Left lung (tissue), 14 donors: ENCODE data around the gene SOAT1. TPM values are rescaled to one million over a fixed set of nuclear protein-coding genes. Genes with fewer than 3 reads are reported as not detected.
"Not testable (repeated sequence)": the region's sequence is repeated elsewhere in the genome, so short reads cannot be mapped to it uniquely, and the experiment has no call there.

Source experiments
- ATAC-seq: fragments of 200-7000 bp; cut with Tn5 transposase; one replicate; pipeline ENCODE4 v1.9.1; 2020; ENCODE audit warnings: moderate library complexity
- DNase-seq, 4 donors: peaks; one replicate each; pipeline ENCODE4 v3.0.0-alpha.2; 2013 to 2020
- H3K27ac ChIP-seq, 2 donors: fragments of 200-600 bp; sonication (generic) in 1 of 2; one replicate each; pipeline versions ENCODE4 v1.5.0 to v1.8.0; 2020 to 2021
- H3K27me3 ChIP-seq, 2 donors: fragments of 200-600 bp; sonication (generic) in 1 of 2; one replicate each; pipeline versions ENCODE4 v1.5.0 to v1.8.0; 2020 to 2021
- H3K36me3 ChIP-seq, 2 donors: fragments of 200-600 bp; sonication (generic) in 1 of 2; one replicate each; pipeline versions ENCODE4 v1.5.0 to v1.8.0; 2020 to 2021
- H3K4me1 ChIP-seq, 2 donors: fragments of 200-600 bp; one replicate each; pipeline ENCODE4 v1.8.0; 2021
- H3K4me3 ChIP-seq, 2 donors: fragments of 200-600 bp; sonication (generic) in 1 of 2; one replicate each; pipeline versions ENCODE4 v1.5.0 to v1.8.0; 2020 to 2021; ENCODE audit warnings: mild to moderate bottlenecking in 1 of 2
- H3K9me3 ChIP-seq, 2 donors: fragments of 200-600 bp; sonication (generic) in 1 of 2; one replicate each; pipeline versions ENCODE4 v1.5.0 to v1.8.0; 2020 to 2021
- CTCF ChIP-seq, 2 donors: fragments of 200-600 bp; sonication (generic) in 1 of 2; IDR thresholded peaks; one replicate each; pipeline versions ENCODE4 v1.5.0 to v1.8.0; 2021; ENCODE audit warnings: antibody characterized with exemption in 2 of 2
- intact Hi-C, 2 donors: fragments of 100-400 bp; cut with DNase I; formaldehyde crosslinking; loops; one replicate each; pipeline versions ENCODE4 v1.11.2 to v1.14.2; 2022
- long read RNA-seq, 12 donors: library from polyadenylated mRNA in 2 of 12; unstranded in 2 of 12; transcript quantifications; one replicate each; pipeline ENCODE4 v2.0.0 and lab custom pipeline, GENCODE V29; 2019 to 2026
- polyA plus RNA-seq, 6 donors: library from polyadenylated mRNA; unstranded; fragments of 120-200 nt; gene quantifications; one replicate each; pipeline ENCODE4 v1.2.1, GENCODE V29; 2013; ENCODE audit not compliant: insufficient read length in 6 of 6
- total RNA-seq, 2 donors: library from RNA; stranded (reverse); fragmentation: NEBNext Ultra II Directional; extraction: Animal tissue kit (Norgen Biotek cat#: 25700); gene quantifications; one replicate each; pipeline ENCODE4 v1.2.1, GENCODE V29; 2021
- donor health status: DM: no; HTN: yes; CAD: no.
- donor health status: DM: no; HTN: no; CAD: no.

Gene SOAT1
- total RNA-seq (100 to 1,000 TPM in 1 of 2 donors, 10 to 100 TPM in 1; 75.6 to 102 TPM), polyA plus RNA-seq (10 to 100 TPM; 28.9 to 32.5 (median 29.6) TPM)
- long read RNA-seq, donor 1, full-length matches to known transcripts = 2 of 36 reads
- long read RNA-seq, donor 1, partial matches to known transcripts = 34 of 36 reads
- long read RNA-seq, donor 1, other reads (novel, unspliced or antisense) = 0 of 36 reads
- long read RNA-seq, donor 2, full-length matches to known transcripts = 3 of 13 reads
- long read RNA-seq, donor 2, partial matches to known transcripts = 10 of 13 reads
- long read RNA-seq, donor 2, other reads (novel, unspliced or antisense) = 0 of 13 reads
- long read RNA-seq, donor 3, full-length matches to known transcripts = 2 of 2 reads
- long read RNA-seq, donor 3, partial matches to known transcripts = 0 of 2 reads
- long read RNA-seq, donor 3, other reads (novel, unspliced or antisense) = 0 of 2 reads
- long read RNA-seq, donor 4, full-length matches to known transcripts = 4 of 5 reads
- long read RNA-seq, donor 4, partial matches to known transcripts = 0 of 5 reads
- long read RNA-seq, donor 4, other reads (novel, unspliced or antisense) = 1 of 5 reads
- long read RNA-seq, donor 5, full-length matches to known transcripts = 4 of 10 reads
- long read RNA-seq, donor 5, partial matches to known transcripts = 6 of 10 reads
- long read RNA-seq, donor 5, other reads (novel, unspliced or antisense) = 0 of 10 reads
- long read RNA-seq, donor 6, full-length matches to known transcripts = 2 of 17 reads
- long read RNA-seq, donor 6, partial matches to known transcripts = 15 of 17 reads
- long read RNA-seq, donor 6, other reads (novel, unspliced or antisense) = 0 of 17 reads
- long read RNA-seq, donor 7, full-length matches to known transcripts = 3 of 3 reads
- long read RNA-seq, donor 7, partial matches to known transcripts = 0 of 3 reads
- long read RNA-seq, donor 7, other reads (novel, unspliced or antisense) = 0 of 3 reads
- long read RNA-seq, donor 8, full-length matches to known transcripts = 4 of 4 reads
- long read RNA-seq, donor 8, partial matches to known transcripts = 0 of 4 reads
- long read RNA-seq, donor 8, other reads (novel, unspliced or antisense) = 0 of 4 reads
- long read RNA-seq, donor 9 = 0 reads
- long read RNA-seq, donor 10, full-length matches to known transcripts = 1 of 3 reads
- long read RNA-seq, donor 10, partial matches to known transcripts = 1 of 3 reads
- long read RNA-seq, donor 10, other reads (novel, unspliced or antisense) = 1 of 3 reads
- long read RNA-seq, donor 11, full-length matches to known transcripts = 4 of 4 reads
- long read RNA-seq, donor 11, partial matches to known transcripts = 0 of 4 reads
- long read RNA-seq, donor 11, other reads (novel, unspliced or antisense) = 0 of 4 reads
- long read RNA-seq, donor 12, full-length matches to known transcripts = 2 of 13 reads
- long read RNA-seq, donor 12, partial matches to known transcripts = 11 of 13 reads
- long read RNA-seq, donor 12, other reads (novel, unspliced or antisense) = 0 of 13 reads

- Histone ChIP-seq H3K27ac (peak within 1 kb of the TSS; percentile 89 to 95), H3K9me3 (no peaks in the 10 kb centered on the region), H3K27me3 (no peaks in the 10 kb centered on the region), H3K4me3 (peak within 1 kb of the TSS; percentile 72 to 79), H3K4me1 (peaks cover 8 to 48% of the 10 kb centered on the region in 2 donors), H3K36me3 (no peaks in the 10 kb centered on the region)
- TF ChIP-seq CTCF (IDR thresholded peaks at IDR 0.05) = peak in 1 of 2 donors; percentile 19
- DNase-seq (peak; percentile 92 to 96 (median 96)), ATAC-seq (peak; percentile 98)
- intact Hi-C loops = no loop called here
Observed at GRCh38 chr1:179293340-179294327, at the start of gene SOAT1. SOAT1 (plus strand) TSS chr1:179293797; CDS start chr1:179302685, 8,888 bp downstream.

- H3K9me3 ChIP-seq, H3K27ac ChIP-seq, H3K4me1 ChIP-seq, H3K4me3 ChIP-seq, DNase-seq, ATAC-seq, intact Hi-C loops, H3K27me3 ChIP-seq, H3K36me3 ChIP-seq: not testable (repeated sequence)
Observed at GRCh38 chr1:179245426-179245825, 48.2 kb upstream of the SOAT1 start.

GRCh38 chr1:179247923-179248322 lies 45.7 kb upstream of the SOAT1 start:
- Histone ChIP-seq H3K27ac (no peak overlapping the region), H3K36me3 (no peaks in the 10 kb centered on the region), H3K4me3 (no peak overlapping the region), H3K4me1 (no peaks in the 10 kb centered on the region), H3K9me3 (no peaks in the 10 kb centered on the region), H3K27me3 (no peaks in the 10 kb centered on the region)
- TF ChIP-seq CTCF (IDR thresholded peaks at IDR 0.05) = no peak
- DNase-seq (no peak), ATAC-seq (no peak)
- intact Hi-C loops = no loop called here

GRCh38 chr1:179251675-179252074 lies 41.9 kb upstream of the SOAT1 start:
- TF ChIP-seq CTCF (IDR thresholded peaks at IDR 0.05) = peak in 1 of 2 donors; percentile 25

More at GRCh38 chr1:179251675-179252074, 41.9 kb upstream of the SOAT1 start:
- Histone ChIP-seq H3K4me1 (no peaks in the 10 kb centered on the region), H3K4me3 (no peak overlapping the region), H3K27me3 (no peaks in the 10 kb centered on the region), H3K36me3 (no peaks in the 10 kb centered on the region), H3K27ac (no peak overlapping the region), H3K9me3 (no peaks in the 10 kb centered on the region)
- ATAC-seq = peak; percentile 83
- intact Hi-C loops = no loop called here
- peak in 2 of 4 donors; percentile 5 to 26 for DNase-seq
